Body of pancreas (tissue), 4 donors: ENCODE results near the gene TMEM169.

Source experiments
- CTCF ChIP-seq, 7 experiments: fragments of 450-650 bp in 4 of 7; fragments of 200-600 bp in 3 of 7; sonication (generic) in 3 of 7; IDR thresholded peaks; one replicate each; pipeline ENCODE4 v1.5.1; 2016 to 2019; ENCODE audit warnings: antibody characterized with exemption in 7 of 7
- POLR2A ChIP-seq, 3 donors: fragments of 450-650 bp; IDR thresholded peaks; one replicate each; pipeline ENCODE4 v1.6.1; 2016; ENCODE audit warnings: antibody characterized with exemption in 3 of 3, mild to moderate bottlenecking in 2 of 3

GRCh38 chr2:216133397-216133796 lies 51.7 kb downstream of the TMEM169 start:
- no peak for TF ChIP-seq POLR2A (IDR thresholded peaks at IDR 0.05)
- no peak for TF ChIP-seq CTCF (IDR thresholded peaks at IDR 0.05)
